IMR-90 (cell line): ENCODE data around the gene CENPP. TPM values are rescaled to one million over a fixed set of nuclear protein-coding genes. Genes with fewer than 3 reads are reported as not detected.

Experiments
- ATAC-seq: fragments of 200-7000 bp; cut with Tn5 transposase; 2 replicates; pipeline ENCODE4 v1.9.1; 2020; ENCODE audit warnings: low read depth, mild to moderate bottlenecking, moderate library complexity
- BruUV-seq: library from RNA; stranded (reverse); fragments of 400-500 nt; replicated peaks from 2 replicates; lab custom pipeline; 2021; lab: Mats Ljungman, UMichigan
- CTCF ChIA-PET: fragments of 300-600 bp; formaldehyde crosslinking; extraction: SDS; loops from one replicate; lab custom pipeline; 2021; ENCODE audit warnings: antibody characterized with exemption; lab: Yijun Ruan, JAX
- POLR2A ChIA-PET: fragments of 300-600 bp; sonication (Branson Sonifier 250); formaldehyde crosslinking; loops from one replicate; lab custom pipeline; 2022; ENCODE audit warnings: antibody characterized with exemption; ENCODE audit not compliant: unreplicated experiment; lab: Charles Lee
- DNase-seq: peaks from one replicate; pipeline ENCODE4 v3.0.0; 2013
- H2AFZ ChIP-seq: replicated peaks from 2 replicates; pipeline ENCODE3; 2013; ENCODE audit warnings: low read length, mild to moderate bottlenecking; ENCODE audit not compliant: poor library complexity
- H2AK5ac ChIP-seq: 2 replicates; pipeline ENCODE4 v1.6.1; 2013; ENCODE audit warnings: low read depth, low read length, inconsistent platforms
- H2AK9ac ChIP-seq: replicated peaks from 2 replicates; pipeline ENCODE3; 2013; ENCODE audit warnings: mild to moderate bottlenecking, low read depth, low read length, moderate library complexity; ENCODE audit not compliant: poor library complexity
- H2BK120ac ChIP-seq: 2 replicates; pipeline ENCODE4 v1.6.1; 2013; ENCODE audit warnings: low read depth, low read length, inconsistent platforms
- H2BK15ac ChIP-seq: 3 replicates; pipeline ENCODE4 v1.6.1; 2013; ENCODE audit warnings: low read depth, low read length, inconsistent platforms
- H2BK20ac ChIP-seq: 2 replicates; pipeline ENCODE4 v1.6.1; 2013; ENCODE audit warnings: low read depth, mild to moderate bottlenecking, inconsistent platforms, low read length, moderate library complexity
- H2BK5ac ChIP-seq: 2 replicates; pipeline ENCODE4 v1.6.1; 2013; ENCODE audit warnings: mild to moderate bottlenecking, low read depth, low read length, inconsistent platforms; ENCODE audit not compliant: poor library complexity, severe bottlenecking
- H3K14ac ChIP-seq: replicated peaks from 2 replicates; pipeline ENCODE4 v1.6.1; 2013; ENCODE audit warnings: low read depth, low read length, inconsistent platforms
- H3K18ac ChIP-seq: 2 replicates; pipeline ENCODE4 v1.6.1; 2013; ENCODE audit warnings: low read depth, low read length, control low read depth
- H3K23ac ChIP-seq: 2 replicates; pipeline ENCODE4 v1.6.1; 2013; ENCODE audit warnings: low read depth, low read length, inconsistent platforms
- H3K27ac ChIP-seq: 2 replicates; pipeline ENCODE4 v1.5.1; 2013; ENCODE audit warnings: mild to moderate bottlenecking, control low read depth, low read length; ENCODE audit not compliant: insufficient read depth
- H3K27me3 ChIP-seq: 2 replicates; pipeline ENCODE4 v1.6.1; 2013; ENCODE audit warnings: low read length; ENCODE audit not compliant: control insufficient read depth, insufficient read depth
- H3K36me3 ChIP-seq: 2 replicates; pipeline ENCODE4 v1.6.1; 2013; ENCODE audit warnings: low read length, mixed read lengths; ENCODE audit not compliant: control insufficient read depth, insufficient read depth
- H3K4ac ChIP-seq: 2 replicates; pipeline ENCODE4 v1.6.1; 2013; ENCODE audit warnings: low read depth, low read length, inconsistent platforms
- H3K4me1 ChIP-seq: 2 replicates; pipeline ENCODE4 v1.6.1; 2013; ENCODE audit warnings: low read length, mixed read lengths; ENCODE audit not compliant: control insufficient read depth, insufficient read depth
- H3K4me2 ChIP-seq: 2 replicates; pipeline ENCODE4 v1.6.1; 2013; ENCODE audit warnings: low read depth, mild to moderate bottlenecking, control low read depth, low read length, moderate library complexity
- H3K4me3 ChIP-seq: 2 replicates; pipeline ENCODE4 v1.5.1; 2013; ENCODE audit warnings: low read depth, mild to moderate bottlenecking, control low read depth, low read length, moderate library complexity; ENCODE audit not compliant: insufficient read depth
- H3K56ac ChIP-seq: 2 replicates; pipeline ENCODE4 v1.6.1; 2013; ENCODE audit warnings: low read length, inconsistent platforms; ENCODE audit not compliant: insufficient read depth; ENCODE audit errors: extremely low read depth
- H3K79me1 ChIP-seq, 2 experiments: 2 replicates each; pipeline ENCODE4 v1.6.1; 2013; ENCODE audit warnings: low read length in 2 of 2, inconsistent platforms in 1 of 2, low read depth in 1 of 2
- H3K9ac ChIP-seq: 2 replicates; pipeline ENCODE4 v1.6.1; 2013; ENCODE audit warnings: low read depth, low read length, control low read depth
- H3K9me1 ChIP-seq: 2 replicates; pipeline ENCODE4 v1.6.1; 2013; ENCODE audit warnings: low read length, inconsistent platforms; ENCODE audit not compliant: insufficient read depth
- H3K9me3 ChIP-seq: 2 replicates; pipeline ENCODE4 v1.6.1; 2013; ENCODE audit warnings: low read length; ENCODE audit not compliant: control insufficient read depth, insufficient read depth
- H4K20me1 ChIP-seq: 2 replicates; pipeline ENCODE4 v1.6.1; 2013; ENCODE audit warnings: low read length, inconsistent platforms; ENCODE audit not compliant: insufficient read depth
- H4K5ac ChIP-seq: 2 replicates; pipeline ENCODE4 v1.6.1; 2013; ENCODE audit warnings: mild to moderate bottlenecking, low read depth, low read length, control low read depth
- H4K8ac ChIP-seq, 2 experiments: 2 replicates each; pipeline ENCODE4 v1.6.1; 2013; ENCODE audit warnings: low read depth in 2 of 2, low read length in 2 of 2, control low read depth in 1 of 2, inconsistent platforms in 1 of 2
- H4K91ac ChIP-seq: 2 replicates; pipeline ENCODE4 v1.6.1; 2013; ENCODE audit warnings: low read depth, low read length, inconsistent platforms; ENCODE audit not compliant: insufficient read depth
- BHLHE40 ChIP-seq: fragments of 150-350 bp; IDR thresholded peaks from 2 replicates; pipeline ENCODE4 v1.6.1; 2016; ENCODE audit warnings: mild to moderate bottlenecking, low read depth, low read length
- CEBPB ChIP-seq: IDR thresholded peaks from 2 replicates; pipeline ENCODE4 v1.6.1; 2012; ENCODE audit warnings: low read depth, low read length, improper control_type of control experiment
- CHD1 ChIP-seq: IDR thresholded peaks from 2 replicates; pipeline ENCODE4 v1.6.1; 2012; ENCODE audit warnings: low read depth, low read length, improper control_type of control experiment
- FOS ChIP-seq: fragments of 150-350 bp; IDR thresholded peaks from 2 replicates; pipeline ENCODE4 v1.6.1; 2016; ENCODE audit warnings: low read depth, low read length
- MAFK ChIP-seq: IDR thresholded peaks from 2 replicates; pipeline ENCODE4 v1.6.1; 2012; ENCODE audit warnings: low read depth, low read length, improper control_type of control experiment
- MAZ ChIP-seq: IDR thresholded peaks from 2 replicates; pipeline ENCODE4 v1.6.1; 2012; ENCODE audit warnings: low read depth, mild to moderate bottlenecking, low read length, improper control_type of control experiment, moderate library complexity, borderline replicate concordance
- MXI1 ChIP-seq: IDR thresholded peaks from 2 replicates; pipeline ENCODE4 v1.6.1; 2012; ENCODE audit warnings: low read depth, mild to moderate bottlenecking, low read length, moderate library complexity, borderline replicate concordance
- NFE2L2 ChIP-seq: fragments of 150-350 bp; IDR thresholded peaks from 2 replicates; pipeline ENCODE4 v1.6.1; 2016; ENCODE audit warnings: low read depth, mild to moderate bottlenecking, low read length
- POLR2A ChIP-seq: IDR thresholded peaks from 2 replicates; pipeline ENCODE4 v1.6.1; 2012; ENCODE audit warnings: mild to moderate bottlenecking, low read depth, low read length
- RCOR1 ChIP-seq: IDR thresholded peaks from 2 replicates; pipeline ENCODE4 v1.6.1; 2012; ENCODE audit warnings: mild to moderate bottlenecking, low read length, improper control_type of control experiment; ENCODE audit not compliant: insufficient replicate concordance
- RFX5 ChIP-seq: IDR thresholded peaks from 2 replicates; pipeline ENCODE4 v1.8.0; 2012; ENCODE audit warnings: low read depth, mild to moderate bottlenecking, low read length, moderate library complexity
- SMC3 ChIP-seq: fragments of 150-350 bp; IDR thresholded peaks from 2 replicates; pipeline ENCODE4 v1.6.1; 2016; ENCODE audit warnings: low read depth, mild to moderate bottlenecking, antibody characterized with exemption, low read length, moderate library complexity
- WGBS, 2 experiments: methylation state at CpG; one replicate each; pipeline versions ENCODE4 v1.1.5 to v1.1.7; 2013; ENCODE audit warnings: missing lambda C conversion rate in 2 of 2; ENCODE audit not compliant: insufficient read length in 1 of 2; ENCODE audit errors: extremely low coverage in 2 of 2; 5-methylcytosine and 5-hydroxymethylcytosine counted together
- dilution Hi-C: fragments of 300-500 bp; cut with HindIII; formaldehyde crosslinking; loops from one replicate; pipeline ENCODE4 v1.14.3; 2018; ENCODE audit warnings: low sequenced_read_pairs; ENCODE audit not compliant: unreplicated experiment
- in situ Hi-C: fragments of 300-500 bp; cut with MboI; formaldehyde crosslinking; loops from 3 replicates; pipeline ENCODE4 v1.14.3; 2019; ENCODE audit warnings: low sequenced_read_pairs, inconsistent platforms, mixed read lengths
- intact Hi-C: fragments of 100-400 bp; cut with micrococcal nuclease; formaldehyde crosslinking; loops from 2 replicates; pipeline ENCODE4 v1.10.0; 2022
- polyA plus RNA-seq, 3 experiments: library from polyadenylated mRNA; depleted of rRNA; stranded (reverse); fragments of >200 nt; gene quantifications; 2 replicates each; pipeline ENCODE4 v1.2.3, GENCODE V29; 2012; ENCODE audit warnings: low replicate concordance in 1 of 3
- total RNA-seq: library from RNA; depleted of rRNA; stranded (reverse); fragments of >200 nt; gene quantifications from 2 replicates; pipeline ENCODE4 v1.2.3, GENCODE V29; 2012
- TF ChIP-seq, protein P1 (sequence below): conservative IDR thresholded peaks from 2 replicates; pipeline ENCODE4 v1.5.1; 2012; ENCODE audit warnings: mild to moderate bottlenecking, low read depth, low read length, improper control_type of control experiment
- TF ChIP-seq, protein P2 (sequence below): fragments of 150-350 bp; IDR thresholded peaks from 2 replicates; pipeline ENCODE4 v1.6.1; 2017; ENCODE audit warnings: mild to moderate bottlenecking, antibody characterized with exemption, low read length, low read depth
- TF ChIP-seq, protein P3 (sequence below): fragments of 150-350 bp; IDR thresholded peaks from 2 replicates; pipeline ENCODE4 v1.6.1; 2016; ENCODE audit warnings: low read depth, mild to moderate bottlenecking, low read length, moderate library complexity, borderline replicate concordance

The CENPP gene
- total and polyA plus RNA-seq, 2 of the 4 experiments (the other 2 are of a cell fraction), result 1.4 to 2.0 TPM

DNA sequence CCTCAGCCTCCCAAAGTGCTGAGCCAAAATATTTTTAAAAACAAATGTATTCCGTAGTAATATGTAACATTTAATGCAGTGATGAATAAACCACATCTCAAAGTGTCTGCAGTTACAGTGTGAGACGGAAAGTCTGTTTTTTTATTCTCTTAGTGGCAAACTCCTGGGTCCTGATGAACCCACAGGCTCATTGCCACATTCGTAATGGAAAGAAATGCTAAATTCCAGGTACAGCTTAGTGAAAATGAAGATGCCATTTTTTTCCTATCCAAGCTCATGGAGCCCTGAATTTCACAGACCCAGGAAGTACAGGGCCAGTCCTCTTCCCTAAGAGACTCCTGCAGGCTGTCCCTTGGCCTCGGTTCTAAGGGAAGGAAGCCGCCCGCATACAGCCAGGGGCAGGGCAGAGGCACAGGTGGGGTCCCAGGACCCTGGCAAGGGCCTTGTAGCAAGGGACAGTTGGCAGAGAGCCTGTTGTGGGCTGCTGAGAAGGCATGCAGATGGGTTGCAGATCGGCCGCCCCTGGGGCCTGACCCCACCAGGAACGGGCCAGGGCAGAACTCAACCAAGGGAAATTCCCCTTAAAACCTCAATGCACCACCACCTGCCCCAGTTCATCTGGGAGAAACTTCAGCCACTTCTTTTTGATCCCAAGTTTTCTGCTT, 308.0 kb downstream of the CENPP start:
- Histone ChIP-seq H3K18ac (no peak overlapping the region), H3K4me3 (no peak overlapping the region), H3K36me3 (peaks cover 52% of the 10 kb centered on the region), H3K79me1 (peaks cover 6 to 7% of the 10 kb centered on the region in 2 experiments; a peak in 2 of 4 replicates), H3K4me1 (no peaks in the 10 kb centered on the region), H3K14ac (no peak overlapping the region), H2BK5ac (no peak overlapping the region), H3K23ac (no peak overlapping the region), H3K56ac (no peak overlapping the region), H3K9me1 (no peaks in the 10 kb centered on the region), H4K20me1 (no peaks in the 10 kb centered on the region), H4K8ac (no peak overlapping the region), H3K4me2 (no peak overlapping the region), H2BK15ac (no peak overlapping the region), H3K4ac (no peak overlapping the region), H3K27me3 (no peaks in the 10 kb centered on the region), H2BK120ac (no peak overlapping the region), H2AK5ac (no peak overlapping the region), H2AFZ (no peak overlapping the region), H4K5ac (no peak overlapping the region; the same call in 1 of the 2 replicates), H2AK9ac (no peak overlapping the region), H3K9ac (no peak overlapping the region), H3K27ac (no peak overlapping the region), H3K9me3 (no peaks in the 10 kb centered on the region), H2BK20ac (no peak overlapping the region; the same call in 1 of the 2 replicates), H4K91ac (no peak overlapping the region)
- ChIA-PET CTCF (interaction anchor here (1.4 to 2.2 kb wide), 2 partner anchors 305 to 324 kb away, joined by 3 to 10 read pairs; no protein-coding TSS in a partner anchor), POLR2A (interaction anchor here (0.6 kb wide), 1 partner anchor 128 kb away, joined by 3 read pairs; no protein-coding TSS in a partner anchor)
- in situ Hi-C loops (loop anchor here (10.0 kb wide), 2 partner anchors 199 to 499 kb away; no protein-coding TSS in a partner anchor), intact Hi-C loops (loop anchor here (1.0 to 2.0 kb wide), 4 partner anchors 193 to 499 kb away; no protein-coding TSS in a partner anchor), dilution Hi-C loops (no loop called here)
- no TSS peak for BruUV-seq
- no peak for ATAC-seq
- no CpG with 5 or more reads among the region's 9 CpGs for WGBS, 2 experiments
- no peak for DNase-seq
- TF ChIP-seq CEBPB, result no peak
- no peak for TF ChIP-seq CHD1
- TF ChIP-seq, protein P1, sequence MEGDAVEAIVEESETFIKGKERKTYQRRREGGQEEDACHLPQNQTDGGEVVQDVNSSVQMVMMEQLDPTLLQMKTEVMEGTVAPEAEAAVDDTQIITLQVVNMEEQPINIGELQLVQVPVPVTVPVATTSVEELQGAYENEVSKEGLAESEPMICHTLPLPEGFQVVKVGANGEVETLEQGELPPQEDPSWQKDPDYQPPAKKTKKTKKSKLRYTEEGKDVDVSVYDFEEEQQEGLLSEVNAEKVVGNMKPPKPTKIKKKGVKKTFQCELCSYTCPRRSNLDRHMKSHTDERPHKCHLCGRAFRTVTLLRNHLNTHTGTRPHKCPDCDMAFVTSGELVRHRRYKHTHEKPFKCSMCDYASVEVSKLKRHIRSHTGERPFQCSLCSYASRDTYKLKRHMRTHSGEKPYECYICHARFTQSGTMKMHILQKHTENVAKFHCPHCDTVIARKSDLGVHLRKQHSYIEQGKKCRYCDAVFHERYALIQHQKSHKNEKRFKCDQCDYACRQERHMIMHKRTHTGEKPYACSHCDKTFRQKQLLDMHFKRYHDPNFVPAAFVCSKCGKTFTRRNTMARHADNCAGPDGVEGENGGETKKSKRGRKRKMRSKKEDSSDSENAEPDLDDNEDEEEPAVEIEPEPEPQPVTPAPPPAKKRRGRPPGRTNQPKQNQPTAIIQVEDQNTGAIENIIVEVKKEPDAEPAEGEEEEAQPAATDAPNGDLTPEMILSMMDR, result no peak
- TF ChIP-seq, protein P2, sequence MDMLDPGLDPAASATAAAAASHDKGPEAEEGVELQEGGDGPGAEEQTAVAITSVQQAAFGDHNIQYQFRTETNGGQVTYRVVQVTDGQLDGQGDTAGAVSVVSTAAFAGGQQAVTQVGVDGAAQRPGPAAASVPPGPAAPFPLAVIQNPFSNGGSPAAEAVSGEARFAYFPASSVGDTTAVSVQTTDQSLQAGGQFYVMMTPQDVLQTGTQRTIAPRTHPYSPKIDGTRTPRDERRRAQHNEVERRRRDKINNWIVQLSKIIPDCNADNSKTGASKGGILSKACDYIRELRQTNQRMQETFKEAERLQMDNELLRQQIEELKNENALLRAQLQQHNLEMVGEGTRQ, result no peak
- TF ChIP-seq FOS, result no peak
- TF ChIP-seq RCOR1, result no peak
- TF ChIP-seq, protein P3, sequence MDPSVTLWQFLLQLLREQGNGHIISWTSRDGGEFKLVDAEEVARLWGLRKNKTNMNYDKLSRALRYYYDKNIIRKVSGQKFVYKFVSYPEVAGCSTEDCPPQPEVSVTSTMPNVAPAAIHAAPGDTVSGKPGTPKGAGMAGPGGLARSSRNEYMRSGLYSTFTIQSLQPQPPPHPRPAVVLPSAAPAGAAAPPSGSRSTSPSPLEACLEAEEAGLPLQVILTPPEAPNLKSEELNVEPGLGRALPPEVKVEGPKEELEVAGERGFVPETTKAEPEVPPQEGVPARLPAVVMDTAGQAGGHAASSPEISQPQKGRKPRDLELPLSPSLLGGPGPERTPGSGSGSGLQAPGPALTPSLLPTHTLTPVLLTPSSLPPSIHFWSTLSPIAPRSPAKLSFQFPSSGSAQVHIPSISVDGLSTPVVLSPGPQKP, result no peak
- no peak for TF ChIP-seq NFE2L2
- TF ChIP-seq MAZ, result no peak
- no peak for TF ChIP-seq BHLHE40
- no peak for TF ChIP-seq POLR2A
- TF ChIP-seq RFX5, result no peak
- TF ChIP-seq MXI1, result no peak
- TF ChIP-seq SMC3, result no peak
- TF ChIP-seq MAFK, result no peak
